DMS153 (cell line): ENCODE measurements around the gene RNF182.
"Not testable (repeated sequence)": the region's sequence is repeated elsewhere in the genome, so short reads cannot be mapped to it uniquely, and the experiment has no call there.

Source experiments
- DNase-seq: peaks from one replicate; lab custom pipeline; 2025; lab: John Stamatoyannopoulos, UW

Gene RNF182

GRCh38 chr6:13924949-13925881 is at the start of gene RNF182:
Gene RNF182, plus strand, starts transcription at chr6:13924952. Its CDS starts 52,168 bp downstream, at chr6:13977120.
- DNase-seq: no peak

GRCh38 chr6:13877051-13877450 is 47.7 kb upstream of the RNF182 start:
- no peak for DNase-seq

GRCh38 chr6:13880061-13880663 is 44.6 kb upstream of the RNF182 start:
- not testable (repeated sequence) for DNase-seq

GRCh38 chr6:13881621-13882165 is 43.1 kb upstream of the RNF182 start:
- no peak for DNase-seq

GRCh38 chr6:13883966-13884365 is 40.8 kb upstream of the RNF182 start:
- DNase-seq: no peak

- DNase-seq: no peak
Observed at GRCh38 chr6:13884397-13884796, 40.4 kb upstream of the RNF182 start.

GRCh38 chr6:13885601-13886000 is 39.2 kb upstream of the RNF182 start:
- DNase-seq: no peak

GRCh38 chr6:13886949-13887348 is 37.8 kb upstream of the RNF182 start:
- DNase-seq: no peak

- DNase-seq: no peak
Observed at GRCh38 chr6:13892017-13892645, 32.6 kb upstream of the RNF182 start.

- no peak for DNase-seq
Observed at GRCh38 chr6:13902922-13903321, 21.8 kb upstream of the RNF182 start.

GRCh38 chr6:13903364-13903763 is 21.4 kb upstream of the RNF182 start:
- no peak for DNase-seq

- DNase-seq: no peak
Observed at GRCh38 chr6:13907001-13907350, 17.8 kb upstream of the RNF182 start.

GRCh38 chr6:13907614-13908215 is 17.0 kb upstream of the RNF182 start:
- no peak for DNase-seq

- DNase-seq: peak; percentile 45
Observed at GRCh38 chr6:13908955-13909381, 15.8 kb upstream of the RNF182 start.

GRCh38 chr6:13910443-13910842 is 14.3 kb upstream of the RNF182 start:
- no peak for DNase-seq

GRCh38 chr6:13911337-13911736 is 13.4 kb upstream of the RNF182 start:
- DNase-seq: no peak

- DNase-seq: no peak
Observed at GRCh38 chr6:13913226-13914001, 11.3 kb upstream of the RNF182 start.

GRCh38 chr6:13914351-13914750 is 10.4 kb upstream of the RNF182 start:
- DNase-seq: no peak

GRCh38 chr6:13915561-13916229 is 9.1 kb upstream of the RNF182 start:
- no peak for DNase-seq

- peak; percentile 68 for DNase-seq
Observed at GRCh38 chr6:13916230-13916944, 8.4 kb upstream of the RNF182 start.
